Measurements from ENCODE around the gene AKIP1.
"Not testable (repeated sequence)": the region's sequence is repeated elsewhere in the genome, so short reads cannot be mapped to it uniquely, and the experiment has no call there.

DNA sequence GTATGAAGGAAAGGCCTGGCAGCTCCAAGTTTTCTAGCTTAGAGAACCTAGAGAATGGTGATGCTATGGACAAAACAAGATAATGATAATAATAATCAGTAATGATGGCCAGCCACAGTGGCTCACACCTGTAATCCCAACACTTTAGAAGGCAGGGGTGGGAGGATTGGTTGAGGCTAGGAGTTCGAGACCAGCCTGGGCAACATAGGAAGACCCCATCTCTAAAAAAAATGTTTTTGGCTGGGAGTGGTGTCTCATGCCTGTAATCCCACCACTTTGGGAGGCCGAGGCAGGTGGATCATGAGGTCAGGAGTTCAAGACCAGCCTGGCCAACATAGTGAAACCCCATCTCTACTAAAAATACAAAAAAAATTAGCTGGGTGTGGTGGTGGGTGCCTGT is 24.8 kb downstream of the AKIP1 start:
- not testable (repeated sequence) for TF ChIP-seq POLR2AphosphoS5 (IDR thresholded peaks at IDR 0.05; ENCODE audit: low read depth, low read length)
- TF ChIP-seq, protein P1, sequence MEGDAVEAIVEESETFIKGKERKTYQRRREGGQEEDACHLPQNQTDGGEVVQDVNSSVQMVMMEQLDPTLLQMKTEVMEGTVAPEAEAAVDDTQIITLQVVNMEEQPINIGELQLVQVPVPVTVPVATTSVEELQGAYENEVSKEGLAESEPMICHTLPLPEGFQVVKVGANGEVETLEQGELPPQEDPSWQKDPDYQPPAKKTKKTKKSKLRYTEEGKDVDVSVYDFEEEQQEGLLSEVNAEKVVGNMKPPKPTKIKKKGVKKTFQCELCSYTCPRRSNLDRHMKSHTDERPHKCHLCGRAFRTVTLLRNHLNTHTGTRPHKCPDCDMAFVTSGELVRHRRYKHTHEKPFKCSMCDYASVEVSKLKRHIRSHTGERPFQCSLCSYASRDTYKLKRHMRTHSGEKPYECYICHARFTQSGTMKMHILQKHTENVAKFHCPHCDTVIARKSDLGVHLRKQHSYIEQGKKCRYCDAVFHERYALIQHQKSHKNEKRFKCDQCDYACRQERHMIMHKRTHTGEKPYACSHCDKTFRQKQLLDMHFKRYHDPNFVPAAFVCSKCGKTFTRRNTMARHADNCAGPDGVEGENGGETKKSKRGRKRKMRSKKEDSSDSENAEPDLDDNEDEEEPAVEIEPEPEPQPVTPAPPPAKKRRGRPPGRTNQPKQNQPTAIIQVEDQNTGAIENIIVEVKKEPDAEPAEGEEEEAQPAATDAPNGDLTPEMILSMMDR (IDR thresholded peaks at IDR 0.05): not testable (repeated sequence)

Data from Panc1 (cell line).